NCI-H1105 (cell line): ENCODE results near the gene C10orf105.

ENCODE experiments used
- DNase-seq: peaks from one replicate; lab custom pipeline; 2025; lab: John Stamatoyannopoulos, UW

The C10orf105 gene

GRCh38 chr10:71675295-71675970 lies 44.1 kb downstream of the C10orf105 start:
- no peak for DNase-seq

GRCh38 chr10:71671994-71672946 lies 47.3 kb downstream of the C10orf105 start:
- DNase-seq = no peak

GRCh38 chr10:71667387-71667752 lies 52.2 kb downstream of the C10orf105 start:
- no peak for DNase-seq

GRCh38 chr10:71666639-71667386 lies 52.8 kb downstream of the C10orf105 start:
- DNase-seq = no peak

- no peak for DNase-seq
Measured at GRCh38 chr10:71665456-71665855, 54.1 kb downstream of the C10orf105 start.

GRCh38 chr10:71664585-71664984 lies 55.0 kb downstream of the C10orf105 start:
- no peak for DNase-seq

- DNase-seq = no peak
Measured at GRCh38 chr10:71663311-71663710, 56.3 kb downstream of the C10orf105 start.

- no peak for DNase-seq
Measured at GRCh38 chr10:71661779-71662336, 57.7 kb downstream of the C10orf105 start.
